RPMI8226 (cell line): ENCODE results near the gene CALM1.
"Not testable (repeated sequence)": the region's sequence is repeated elsewhere in the genome, so short reads cannot be mapped to it uniquely, and the experiment has no call there.

ENCODE experiments used
- DNase-seq: peaks from one replicate; pipeline ENCODE4 v3.0.0-alpha.2; 2015

The CALM1 gene

GRCh38 chr14:90383731-90384542 is 12.9 kb upstream of the CALM1 start:
- peak; percentile 17 for DNase-seq

- DNase-seq: no peak
These were observed 12.3 kb upstream of the CALM1 start for GRCh38 chr14:90384543-90384911.

GRCh38 chr14:90386321-90386720 is 10.5 kb upstream of the CALM1 start:
- no peak for DNase-seq

- no peak for DNase-seq
These were observed 9.5 kb upstream of the CALM1 start for GRCh38 chr14:90387206-90387760.

- DNase-seq: peak; percentile 73
These were observed 8.4 kb upstream of the CALM1 start for GRCh38 chr14:90388437-90388836.

GRCh38 chr14:90388982-90389381 is 7.8 kb upstream of the CALM1 start:
- DNase-seq: no peak

- no peak for DNase-seq
These were observed 2.9 kb upstream of the CALM1 start for GRCh38 chr14:90393966-90394365.

GRCh38 chr14:90394782-90395181 is 2.0 kb upstream of the CALM1 start:
- not testable (repeated sequence) for DNase-seq

- DNase-seq: peak; percentile 72
These were observed 841 bp downstream of the CALM1 start for GRCh38 chr14:90397425-90398314.

- peak; percentile 59 for DNase-seq
These were observed 1.5 kb downstream of the CALM1 start for GRCh38 chr14:90398315-90398839.

- DNase-seq: no peak
These were observed 2.2 kb downstream of the CALM1 start for GRCh38 chr14:90398841-90399540.

GRCh38 chr14:90399541-90400444 is 3.0 kb downstream of the CALM1 start:
- peak; percentile 89 for DNase-seq

GRCh38 chr14:90400904-90401561 is 4.2 kb downstream of the CALM1 start:
- DNase-seq: no peak

GRCh38 chr14:90402016-90402415 is 5.2 kb downstream of the CALM1 start:
- DNase-seq: no peak

GRCh38 chr14:90403065-90403464 is 6.2 kb downstream of the CALM1 start:
- no peak for DNase-seq

GRCh38 chr14:90405101-90405500 is 8.3 kb downstream of the CALM1 start:
- DNase-seq: no peak

- DNase-seq: no peak
These were observed 8.9 kb downstream of the CALM1 start for GRCh38 chr14:90405755-90406154.

GRCh38 chr14:90406384-90406798 is 9.6 kb downstream of the CALM1 start:
- DNase-seq: no peak

- DNase-seq: no peak
These were observed 10.4 kb downstream of the CALM1 start for GRCh38 chr14:90407230-90407629.

GRCh38 chr14:90408713-90409112 is 11.9 kb downstream of the CALM1 start:
- no peak for DNase-seq

GRCh38 chr14:90409209-90409730 is 12.4 kb downstream of the CALM1 start:
- DNase-seq: no peak
